DOHH2 (cell line): Measurements from ENCODE around the gene AGBL1.

Source experiments
- EZH2phosphoT487 ChIP-seq: fragments of 200-600 bp; sonication (generic); IDR thresholded peaks from 2 replicates; pipeline ENCODE4 v1.6.1; 2017; ENCODE audit warnings: borderline replicate concordance, mild to moderate bottlenecking, antibody characterized with exemption, low read length, moderate library complexity, mixed read lengths
- TF ChIP-seq, protein P1 (sequence below): fragments of 200-600 bp; sonication (generic); IDR thresholded peaks from one replicate; pipeline ENCODE4 v1.5.1; 2014; ENCODE audit warnings: antibody characterized with exemption, mild to moderate bottlenecking, low read depth, low read length; ENCODE audit not compliant: poor library complexity, severe bottlenecking

DNA sequence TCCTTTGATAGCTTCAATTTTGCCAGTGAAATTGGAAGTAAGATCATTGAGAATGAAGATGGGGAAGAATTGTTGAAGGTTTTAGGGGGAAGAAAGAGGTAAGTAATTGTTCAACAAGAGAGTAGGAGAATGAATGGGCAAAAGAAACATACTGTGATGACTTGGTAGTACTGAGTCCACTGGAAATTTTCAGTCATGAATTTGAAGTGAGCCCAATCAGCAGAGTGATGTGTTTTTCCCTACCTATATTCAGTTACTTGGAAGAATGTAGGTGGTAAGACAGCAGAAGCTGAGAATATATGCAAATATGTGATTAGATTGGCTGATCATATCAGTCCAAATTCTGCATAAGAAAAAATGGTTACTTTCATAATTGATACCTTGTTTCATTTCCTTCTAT is 569.6 kb downstream of the AGBL1 start:
- TF ChIP-seq, protein P1, sequence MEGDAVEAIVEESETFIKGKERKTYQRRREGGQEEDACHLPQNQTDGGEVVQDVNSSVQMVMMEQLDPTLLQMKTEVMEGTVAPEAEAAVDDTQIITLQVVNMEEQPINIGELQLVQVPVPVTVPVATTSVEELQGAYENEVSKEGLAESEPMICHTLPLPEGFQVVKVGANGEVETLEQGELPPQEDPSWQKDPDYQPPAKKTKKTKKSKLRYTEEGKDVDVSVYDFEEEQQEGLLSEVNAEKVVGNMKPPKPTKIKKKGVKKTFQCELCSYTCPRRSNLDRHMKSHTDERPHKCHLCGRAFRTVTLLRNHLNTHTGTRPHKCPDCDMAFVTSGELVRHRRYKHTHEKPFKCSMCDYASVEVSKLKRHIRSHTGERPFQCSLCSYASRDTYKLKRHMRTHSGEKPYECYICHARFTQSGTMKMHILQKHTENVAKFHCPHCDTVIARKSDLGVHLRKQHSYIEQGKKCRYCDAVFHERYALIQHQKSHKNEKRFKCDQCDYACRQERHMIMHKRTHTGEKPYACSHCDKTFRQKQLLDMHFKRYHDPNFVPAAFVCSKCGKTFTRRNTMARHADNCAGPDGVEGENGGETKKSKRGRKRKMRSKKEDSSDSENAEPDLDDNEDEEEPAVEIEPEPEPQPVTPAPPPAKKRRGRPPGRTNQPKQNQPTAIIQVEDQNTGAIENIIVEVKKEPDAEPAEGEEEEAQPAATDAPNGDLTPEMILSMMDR, result no peak
- TF ChIP-seq EZH2phosphoT487, result no peak
